Neural progenitor cell (in vitro differentiated cells): ENCODE measurements around the gene THSD4.

Experiments
- CTCF ChIP-seq: fragments of 200-600 bp; sonication (generic); IDR thresholded peaks from 2 replicates; pipeline ENCODE4 v1.5.1; 2017; ENCODE audit warnings: antibody characterized with exemption, mild to moderate bottlenecking
- EZH2 ChIP-seq: fragments of 200-600 bp; sonication (generic); IDR thresholded peaks from 2 replicates; pipeline ENCODE4 v1.6.1; 2017; ENCODE audit warnings: antibody characterized with exemption, mild to moderate bottlenecking, moderate library complexity
- EZH2phosphoT487 ChIP-seq: fragments of 200-600 bp; sonication (generic); IDR thresholded peaks from 2 replicates; pipeline ENCODE4 v1.6.1; 2017; ENCODE audit warnings: antibody characterized with exemption

GRCh38 chr15:71293723-71294122 is 178.5 kb downstream of the THSD4 start:
- no peak for TF ChIP-seq CTCF
- no peak for TF ChIP-seq EZH2phosphoT487
- TF ChIP-seq EZH2, result no peak
